OCI-LY1 (cell line): ENCODE measurements around the gene NACC1.
A peak's percentile ranks its signal among the peaks of the same experiment; 100 is the strongest.

Source experiments
- H2AFZ ChIP-seq: fragments of 200-600 bp; sonication (generic), shearing (Covaris generic); 2 replicates; pipeline ENCODE4 v1.6.0; 2014; ENCODE audit warnings: antibody characterized with exemption, mild to moderate bottlenecking, low read length
- H3F3A ChIP-seq: fragments of 200-600 bp; sonication (generic), shearing (Covaris generic); 2 replicates; pipeline ENCODE4 v1.6.0; 2014; ENCODE audit warnings: mild to moderate bottlenecking, antibody characterized with exemption, low read length, moderate library complexity; ENCODE audit not compliant: insufficient read depth
- H3K27ac ChIP-seq: fragments of 200-600 bp; sonication (generic); 2 replicates; pipeline ENCODE4 v1.5.1; 2014; ENCODE audit warnings: low read length, mixed run types, mild to moderate bottlenecking, low read depth; ENCODE audit not compliant: poor library complexity, severe bottlenecking
- H3K27me3 ChIP-seq: fragments of 200-600 bp; sonication (generic); 2 replicates; pipeline ENCODE4 v1.6.0; 2014; ENCODE audit warnings: antibody characterized with exemption, mild to moderate bottlenecking, low read length, moderate library complexity; ENCODE audit not compliant: insufficient read depth
- H3K36me3 ChIP-seq: fragments of 200-600 bp; sonication (generic); 2 replicates; pipeline ENCODE4 v1.6.1; 2014; ENCODE audit warnings: mild to moderate bottlenecking, antibody characterized with exemption, low read length, moderate library complexity, mixed read lengths; ENCODE audit not compliant: insufficient read depth
- H3K4me1 ChIP-seq: fragments of 200-600 bp; sonication (generic); 2 replicates; pipeline ENCODE4 v1.5.1; 2014; ENCODE audit warnings: mild to moderate bottlenecking, low read length, moderate library complexity; ENCODE audit not compliant: insufficient read depth, severe bottlenecking
- H3K4me2 ChIP-seq: fragments of 200-600 bp; sonication (generic), shearing (Covaris generic); 2 replicates; pipeline ENCODE4 v1.6.1; 2014; ENCODE audit warnings: low read length
- H3K4me3 ChIP-seq: fragments of 200-600 bp; sonication (generic); 2 replicates; pipeline ENCODE4 v1.5.1; 2014; ENCODE audit warnings: low read length, low read depth, mild to moderate bottlenecking, mixed read lengths; ENCODE audit not compliant: poor library complexity, severe bottlenecking
- H3K79me2 ChIP-seq: fragments of 200-600 bp; shearing (Covaris generic); 2 replicates; pipeline ENCODE4 v1.6.1; 2016; ENCODE audit warnings: mixed run types, low read length, mixed read lengths; ENCODE audit not compliant: insufficient read depth
- H3K9ac ChIP-seq: fragments of 200-600 bp; sonication (generic), shearing (Covaris generic); 2 replicates; pipeline ENCODE4 v1.6.1; 2014; ENCODE audit warnings: mild to moderate bottlenecking, low read length, mixed read lengths
- H3K9me2 ChIP-seq: fragments of 200-600 bp; sonication (generic), shearing (Covaris generic); 2 replicates; pipeline ENCODE4 v1.6.1; 2014; ENCODE audit warnings: low read depth, mild to moderate bottlenecking, low read length, mixed read lengths
- H3K9me3 ChIP-seq: fragments of 200-600 bp; shearing (Covaris generic); 2 replicates; pipeline ENCODE4 v1.6.1; 2014; ENCODE audit warnings: low read length, mixed read lengths
- H4K20me1 ChIP-seq: fragments of 200-600 bp; sonication (generic), shearing (Covaris generic); 2 replicates; pipeline ENCODE4 v1.6.0; 2016; ENCODE audit warnings: mild to moderate bottlenecking, low read length; ENCODE audit not compliant: insufficient read depth
- CTCF ChIP-seq: fragments of 200-600 bp; sonication (generic), shearing (Covaris generic); IDR thresholded peaks from 2 replicates; pipeline ENCODE4 v1.5.1; 2017; ENCODE audit warnings: mild to moderate bottlenecking, antibody characterized with exemption, low read length, moderate library complexity, mixed read lengths
- EZH2 ChIP-seq: fragments of 200-600 bp; sonication (generic), shearing (Covaris generic); IDR thresholded peaks from 2 replicates; pipeline ENCODE4 v1.8.0; 2017; ENCODE audit warnings: borderline replicate concordance, mixed run types, mild to moderate bottlenecking, antibody characterized with exemption, low read length, moderate library complexity, mixed read lengths

Gene NACC1

DNA sequence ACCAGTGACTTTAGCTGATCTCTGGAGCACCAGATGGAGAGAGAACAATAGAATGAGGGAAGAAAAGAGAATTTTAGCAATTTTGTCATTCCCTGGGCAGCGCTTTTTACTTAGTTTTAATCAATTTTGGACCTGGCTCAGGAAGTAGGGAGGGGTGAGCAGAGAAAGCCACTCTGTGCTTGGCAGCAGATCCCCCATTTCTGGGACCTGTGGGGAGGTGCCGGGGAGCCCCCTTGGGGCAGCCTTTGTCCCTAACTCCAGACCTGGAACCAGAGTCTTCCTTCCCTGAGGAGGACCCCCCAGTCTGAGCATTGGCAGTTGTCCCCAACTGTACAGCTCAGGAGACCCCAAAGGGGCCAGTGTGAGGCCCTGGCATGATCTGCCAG, 25.9 kb upstream of the NACC1 start:
- Histone ChIP-seq H3K4me1 (peaks cover 7% of the 10 kb centered on the region), H3K9me2 (no peaks in the 10 kb centered on the region), H3K36me3 (no peaks in the 10 kb centered on the region), H3K4me3 (no peak overlapping the region), H3K4me2 (no peak overlapping the region), H3K27ac (no peak overlapping the region), H3K79me2 (no peaks in the 10 kb centered on the region), H3F3A (no peaks in the 10 kb centered on the region), H3K27me3 (peaks cover 22% of the 10 kb centered on the region), H2AFZ (no peak overlapping the region), H3K9ac (no peak overlapping the region), H3K9me3 (no peaks in the 10 kb centered on the region), H4K20me1 (no peaks in the 10 kb centered on the region)
- TF ChIP-seq EZH2 (no peak), CTCF (no peak)

DNA sequence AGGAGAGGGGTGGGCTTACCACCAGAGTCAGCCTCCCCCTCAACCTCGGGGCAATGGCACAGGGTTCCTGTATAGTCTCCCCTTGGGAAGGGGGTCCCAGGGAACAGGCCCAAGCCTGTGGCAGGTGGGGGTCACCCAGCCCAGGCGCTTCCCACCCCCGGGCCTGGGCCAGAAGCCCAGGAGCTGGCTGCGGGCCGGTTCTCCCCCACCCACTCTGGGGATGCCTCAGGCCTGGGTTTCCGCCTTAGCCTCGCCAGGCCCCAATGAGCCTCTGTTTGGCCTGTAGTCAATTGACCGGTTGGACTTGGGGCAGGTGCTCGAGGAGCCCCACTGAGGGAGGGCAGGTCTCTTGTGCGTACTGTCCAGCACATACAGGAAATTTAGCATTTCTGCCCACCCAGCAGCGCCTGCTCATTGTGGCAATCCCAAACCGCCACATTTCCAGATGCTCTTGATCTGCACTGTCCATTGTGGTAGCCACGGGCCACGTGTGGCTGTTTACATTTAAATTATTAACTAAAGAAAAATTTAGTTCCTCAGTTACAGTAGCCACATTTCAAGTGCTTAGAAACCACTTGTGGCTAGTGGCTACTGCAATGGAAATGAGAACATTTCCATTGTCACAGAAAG, 25.3 kb upstream of the NACC1 start:
- Histone ChIP-seq H3K27ac (no peak overlapping the region), H3F3A (no peaks in the 10 kb centered on the region), H3K79me2 (no peaks in the 10 kb centered on the region), H2AFZ (no peak overlapping the region), H3K4me3 (no peak overlapping the region), H3K4me1 (peaks cover 7% of the 10 kb centered on the region), H3K4me2 (no peak overlapping the region), H3K9ac (no peak overlapping the region), H3K9me3 (no peaks in the 10 kb centered on the region), H3K9me2 (no peaks in the 10 kb centered on the region), H3K27me3 (peaks cover 18% of the 10 kb centered on the region), H3K36me3 (no peaks in the 10 kb centered on the region), H4K20me1 (no peaks in the 10 kb centered on the region)
- TF ChIP-seq EZH2 (no peak), CTCF (no peak)

- Histone ChIP-seq H3K9me2 (no peaks in the 10 kb centered on the region), H3K4me2 (no peak overlapping the region), H3F3A (no peaks in the 10 kb centered on the region), H3K9me3 (no peaks in the 10 kb centered on the region), H3K4me3 (no peak overlapping the region), H3K27me3 (peaks cover 18% of the 10 kb centered on the region), H4K20me1 (no peaks in the 10 kb centered on the region), H2AFZ (no peak overlapping the region), H3K4me1 (peaks cover 9% of the 10 kb centered on the region), H3K36me3 (no peaks in the 10 kb centered on the region), H3K79me2 (no peaks in the 10 kb centered on the region), H3K9ac (no peak overlapping the region), H3K27ac (no peak overlapping the region)
- TF ChIP-seq EZH2: no peak
- TF ChIP-seq CTCF: peak; percentile 92
Observed at GRCh38 chr19:13093407-13094105, 24.5 kb upstream of the NACC1 start.
